Right lung (tissue), 5 donors: ENCODE results near the gene SLC30A2. TPM values are rescaled to one million over a fixed set of nuclear protein-coding genes. Genes with fewer than 3 reads are reported as not detected.

Source experiments
- DNase-seq, 2 donors: peaks; one replicate each; pipeline ENCODE4 v3.0.0-alpha.2; 2013
- polyA plus RNA-seq, 5 donors: library from polyadenylated mRNA; unstranded; fragments of 120-200 nt; gene quantifications; one replicate each; pipeline versions ENCODE4 v1.2.1 to v1.2.3, GENCODE V29; 2013; ENCODE audit warnings: inconsistent platforms in 1 of 5, low replicate concordance in 1 of 5; ENCODE audit not compliant: insufficient read length in 5 of 5, insufficient read depth in 1 of 5

The SLC30A2 gene
- polyA plus RNA-seq, 5 donors, result 0.17 to 0.49 (median 0.20) TPM

GRCh38 chr1:26023009-26023408, 22.9 kb downstream of the SLC30A2 start:
- DNase-seq, result no peak

GRCh38 chr1:26022404-26022779, 23.5 kb downstream of the SLC30A2 start:
- DNase-seq, result no peak

- no peak for DNase-seq
Observed at GRCh38 chr1:26021647-26022403, 24.1 kb downstream of the SLC30A2 start, which contains the start of gene EXTL1. EXTL1 (plus strand) TSS chr1:26021775; CDS start chr1:26022647, 872 bp downstream.

- DNase-seq, result no peak
Observed at GRCh38 chr1:26020941-26021646, 24.8 kb downstream of the SLC30A2 start.

GRCh38 chr1:26020330-26020768, 25.6 kb downstream of the SLC30A2 start:
- DNase-seq, result no peak

- DNase-seq, result no peak
Observed at GRCh38 chr1:26019641-26020315, 26.1 kb downstream of the SLC30A2 start.

- DNase-seq, result no peak
Observed at GRCh38 chr1:26017606-26018005, 28.3 kb downstream of the SLC30A2 start.

- DNase-seq, result no peak
Observed at GRCh38 chr1:26016953-26017545, 28.9 kb downstream of the SLC30A2 start.

- DNase-seq, result no peak
Observed at GRCh38 chr1:26016258-26016952, 29.5 kb downstream of the SLC30A2 start.

GRCh38 chr1:26015358-26015757, 30.6 kb downstream of the SLC30A2 start:
- peak in 1 of 2 donors; percentile 62 for DNase-seq

- no peak for DNase-seq
Observed at GRCh38 chr1:26014179-26014578, 31.7 kb downstream of the SLC30A2 start.

- no peak for DNase-seq
Observed at GRCh38 chr1:26012864-26013263, 33.1 kb downstream of the SLC30A2 start.

GRCh38 chr1:26010825-26011224, 35.1 kb downstream of the SLC30A2 start:
- no peak for DNase-seq

GRCh38 chr1:26009796-26010447, 36.0 kb downstream of the SLC30A2 start:
- DNase-seq, result no peak

- no peak for DNase-seq
Observed at GRCh38 chr1:26006710-26007109, 39.2 kb downstream of the SLC30A2 start.

GRCh38 chr1:26005434-26006105, 40.3 kb downstream of the SLC30A2 start:
- no peak for DNase-seq

- no peak for DNase-seq
Observed at GRCh38 chr1:26003756-26004155, 42.2 kb downstream of the SLC30A2 start.

GRCh38 chr1:26003262-26003661, 42.7 kb downstream of the SLC30A2 start:
- no peak for DNase-seq

GRCh38 chr1:25999041-25999800, 46.7 kb downstream of the SLC30A2 start:
- DNase-seq, result no peak
